ENCODE data around the gene AEBP2. TPM values are rescaled to one million over a fixed set of nuclear protein-coding genes. Genes with fewer than 3 reads are reported as not detected.
"Not testable (repeated sequence)": the region's sequence is repeated elsewhere in the genome, so short reads cannot be mapped to it uniquely, and the experiment has no call there.

The AEBP2 gene
- total RNA-seq, 1 donor from 2014 or later, result 11.9 TPM

GRCh38 chr12:19547271-19547671 lies 108.0 kb downstream of the AEBP2 start:
- no peaks in the 10 kb centered on the region for H3K36me3 ChIP-seq (ENCODE audit: control insufficient read depth, insufficient read depth, low read length)
- no peak overlapping the region for H3K4me3 ChIP-seq (ENCODE audit: low read depth, low read length)
- no peak for TF ChIP-seq CTCF (IDR thresholded peaks at IDR 0.05; ENCODE audit: insufficient read depth, low read length, poor library complexity, severe bottlenecking)
- no peaks in the 10 kb centered on the region for H3K27me3 ChIP-seq (ENCODE audit: control insufficient read depth, insufficient read depth, low read length)
- no peak for DNase-seq (ENCODE audit: low read depth)

- Histone ChIP-seq H3K27me3 (ENCODE audit: control insufficient read depth, insufficient read depth, low read length) (no peaks in the 10 kb centered on the region), H3K4me3 (ENCODE audit: low read depth, low read length) (no peak overlapping the region), H3K36me3 (ENCODE audit: control insufficient read depth, insufficient read depth, low read length) (no peaks in the 10 kb centered on the region)
- TF ChIP-seq CTCF (IDR thresholded peaks at IDR 0.05; ENCODE audit: insufficient read depth, low read length, poor library complexity, severe bottlenecking), result no peak
- no peak for DNase-seq (ENCODE audit: low read depth)
Measured at GRCh38 chr12:19548834-19549233, 109.5 kb downstream of the AEBP2 start.

GRCh38 chr12:19550626-19551025 lies 111.3 kb downstream of the AEBP2 start:
- Histone ChIP-seq H3K4me3 (ENCODE audit: low read depth, low read length) (no peak overlapping the region), H3K36me3 (ENCODE audit: control insufficient read depth, insufficient read depth, low read length) (no peaks in the 10 kb centered on the region), H3K27me3 (ENCODE audit: control insufficient read depth, insufficient read depth, low read length) (no peaks in the 10 kb centered on the region)
- TF ChIP-seq CTCF (IDR thresholded peaks at IDR 0.05; ENCODE audit: insufficient read depth, low read length, poor library complexity, severe bottlenecking), result no peak
- DNase-seq (ENCODE audit: low read depth), result no peak

GRCh38 chr12:19552441-19553097 lies 113.3 kb downstream of the AEBP2 start:
- not testable (repeated sequence) for DNase-seq (ENCODE audit: low read depth); H3K36me3 ChIP-seq (ENCODE audit: control insufficient read depth, insufficient read depth, low read length); H3K27me3 ChIP-seq (ENCODE audit: control insufficient read depth, insufficient read depth, low read length); H3K4me3 ChIP-seq (ENCODE audit: low read depth, low read length)

- Histone ChIP-seq H3K4me3 (ENCODE audit: low read depth, low read length) (no peak overlapping the region), H3K27me3 (ENCODE audit: control insufficient read depth, insufficient read depth, low read length) (no peaks in the 10 kb centered on the region), H3K36me3 (ENCODE audit: control insufficient read depth, insufficient read depth, low read length) (no peaks in the 10 kb centered on the region)
- TF ChIP-seq CTCF (IDR thresholded peaks at IDR 0.05; ENCODE audit: insufficient read depth, low read length, poor library complexity, severe bottlenecking), result no peak
- no peak for DNase-seq (ENCODE audit: low read depth)
Measured at GRCh38 chr12:19553175-19553574, 113.9 kb downstream of the AEBP2 start.

- no peak overlapping the region for H3K4me3 ChIP-seq (ENCODE audit: low read depth, low read length)
- no peak for TF ChIP-seq CTCF (IDR thresholded peaks at IDR 0.05; ENCODE audit: insufficient read depth, low read length, poor library complexity, severe bottlenecking)
- H3K27me3 ChIP-seq (ENCODE audit: control insufficient read depth, insufficient read depth, low read length), result no peaks in the 10 kb centered on the region
- no peaks in the 10 kb centered on the region for H3K36me3 ChIP-seq (ENCODE audit: control insufficient read depth, insufficient read depth, low read length)
- no peak for DNase-seq (ENCODE audit: low read depth)
Measured at GRCh38 chr12:19561411-19561961, 122.2 kb downstream of the AEBP2 start.

Measured in kidney epithelial cell (primary cell).